Nasal cavity respiratory epithelium epithelial cell of viscerocranial mucosa (primary cell): ENCODE results near the gene ARL17B. TPM values are rescaled to one million over a fixed set of nuclear protein-coding genes. Genes with fewer than 3 reads are reported as not detected.

Source experiments
- total RNA-seq: library from RNA; depleted of rRNA; stranded (reverse); fragments of >200 nt; gene quantifications from 2 replicates; pipeline ENCODE4 v1.2.3, GENCODE V29; 2014

Gene ARL17B
- total RNA-seq = 1.4 and 4.9 TPM in 2 replicates

DNA sequence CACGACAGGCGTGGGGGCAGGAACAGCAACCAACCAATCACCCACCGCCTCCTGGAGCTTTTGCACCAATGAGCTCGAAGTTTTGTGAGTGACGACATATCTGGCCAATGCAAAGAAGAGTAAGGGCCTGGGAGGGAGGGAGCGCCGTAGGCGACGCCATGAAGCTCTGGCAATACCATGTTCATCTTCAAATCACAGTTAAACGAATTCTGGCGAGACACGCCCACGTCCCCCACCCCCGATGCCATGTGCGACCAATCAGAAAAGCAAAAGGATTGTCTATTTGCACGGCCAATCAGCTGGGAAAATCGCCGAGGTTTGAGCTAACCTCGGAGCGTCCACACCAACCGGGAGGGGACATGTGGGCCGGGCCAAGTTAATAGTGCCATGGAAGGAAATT is at the start of gene ARL17B:
TSS of gene ARL17B (minus strand) at position 12 of the 400 bp plus-strand sequence. CDS start 3,369 bp downstream, outside the sequence.

DNA sequence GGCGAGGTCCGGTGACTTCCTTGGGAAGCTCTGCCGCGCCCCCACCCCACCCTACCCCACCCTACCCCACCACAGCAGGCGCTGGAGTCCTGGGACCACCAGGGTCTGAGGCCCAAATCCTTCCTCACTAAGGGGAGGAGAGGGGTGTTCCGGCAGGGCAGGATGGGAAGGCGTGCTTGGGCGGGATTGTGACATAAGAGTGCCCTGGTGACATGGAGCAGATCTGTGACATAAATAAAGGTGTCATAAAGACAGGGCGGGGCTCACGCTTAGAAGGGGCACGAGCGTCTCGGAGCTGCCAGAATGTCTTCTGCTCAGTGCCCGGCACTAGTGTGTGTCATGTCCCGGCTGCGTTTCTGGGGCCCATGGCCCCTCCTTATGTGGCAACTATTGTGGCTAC is 66.7 kb downstream of the ARL17B start, which contains the start of gene LRRC37A:
TSS of gene LRRC37A (plus strand) at position 301 of the 400 bp plus-strand sequence. CDS start at position 304, 3 bp downstream.

Other genes starting within 250 kb of the ARL17B start
- gene KANSL1, start 168.3 kb downstream of the ARL17B start, total RNA-seq = 70.7 and 131 TPM in 2 replicates
- 1.4 and 3.6 TPM in 2 replicates for gene LRRC37A, start 66.6 kb downstream of the ARL17B start, total RNA-seq
- 2.1 and 6.6 TPM in 2 replicates for gene LRRC37A2, start 150.7 kb upstream of the ARL17B start, total RNA-seq
- gene ARL17A, start 217.9 kb upstream of the ARL17B start, total RNA-seq = 1.4 and 6.0 TPM in 2 replicates
- 33.8 and 34.6 TPM in 2 replicates for gene NSF, start 228.9 kb upstream of the ARL17B start, total RNA-seq